HL-60/S4 (cell line): ENCODE results near the gene NT5DC2.

Experiments
- in situ Hi-C: fragments of 300-500 bp; cut with MboI; formaldehyde crosslinking; loops from 2 replicates; pipeline ENCODE4 v1.14.3; 2022; ENCODE audit warnings: low sequenced_read_pairs

Gene NT5DC2

GRCh38 chr3:52525680-52526561, 7.7 kb downstream of the NT5DC2 start:
- in situ Hi-C loops: no loop called here

GRCh38 chr3:52524752-52525679, 8.6 kb downstream of the NT5DC2 start:
- in situ Hi-C loops: no loop called here

DNA sequence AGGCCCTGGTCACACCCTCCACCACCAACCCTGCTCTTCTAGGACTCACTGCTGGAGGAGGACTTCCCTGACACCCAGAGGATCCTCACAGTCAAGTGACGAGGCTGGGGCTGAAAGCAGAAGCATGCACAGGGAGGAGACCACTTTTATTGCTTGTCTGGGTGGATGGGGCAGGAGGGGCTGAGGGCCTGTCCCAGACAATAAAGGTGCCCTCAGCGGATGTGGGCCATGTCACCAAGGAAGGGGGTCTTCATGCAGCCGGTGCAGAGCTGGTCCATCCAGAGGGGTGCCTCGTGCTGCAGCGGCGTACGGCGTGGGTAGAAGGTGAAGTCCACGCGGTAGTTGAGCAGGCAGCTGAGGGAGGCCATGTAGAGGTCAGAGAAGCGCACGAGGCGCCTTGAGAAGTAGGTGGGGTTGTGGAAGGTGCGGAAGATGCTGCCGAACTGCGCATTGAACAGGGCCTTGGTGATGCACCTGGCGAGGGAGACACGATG, 9.4 kb downstream of the NT5DC2 start:
- in situ Hi-C loops: no loop called here

GRCh38 chr3:52523386-52524257, 10.0 kb downstream of the NT5DC2 start:
- in situ Hi-C loops: no loop called here

- in situ Hi-C loops: no loop called here
Measured at GRCh38 chr3:52522651-52523251, 10.9 kb downstream of the NT5DC2 start.

GRCh38 chr3:52521881-52522650, 11.6 kb downstream of the NT5DC2 start:
- in situ Hi-C loops: no loop called here

GRCh38 chr3:52521488-52521824, 12.2 kb downstream of the NT5DC2 start:
- in situ Hi-C loops: no loop called here

GRCh38 chr3:52520716-52521487, 12.8 kb downstream of the NT5DC2 start:
- in situ Hi-C loops: no loop called here

DNA sequence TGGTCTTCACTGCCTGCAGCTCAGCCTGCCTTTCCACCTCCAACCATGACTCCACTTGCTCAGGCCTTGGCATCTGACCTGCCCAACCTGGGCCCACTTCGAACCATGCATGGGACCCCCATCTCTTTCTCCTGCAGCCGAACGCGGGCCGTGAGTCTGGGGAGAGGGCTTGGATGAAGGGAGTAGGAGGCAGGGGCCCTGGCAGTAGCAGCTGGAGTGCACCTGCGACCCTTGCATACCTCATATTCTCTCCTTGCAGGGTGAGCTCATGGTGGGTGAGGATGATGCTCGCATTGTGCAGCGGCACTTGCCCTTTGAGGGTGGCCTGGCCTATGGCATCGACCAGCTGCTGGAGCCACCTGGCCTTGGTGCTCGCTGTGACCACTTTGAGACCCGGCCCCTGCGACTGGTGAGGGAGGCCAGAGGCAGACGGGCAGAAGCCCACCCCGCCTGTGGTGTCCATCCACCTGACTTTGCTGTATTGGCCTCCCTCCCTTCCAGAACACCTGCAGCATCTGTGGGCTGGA, 13.5 kb downstream of the NT5DC2 start:
- in situ Hi-C loops: no loop called here

DNA sequence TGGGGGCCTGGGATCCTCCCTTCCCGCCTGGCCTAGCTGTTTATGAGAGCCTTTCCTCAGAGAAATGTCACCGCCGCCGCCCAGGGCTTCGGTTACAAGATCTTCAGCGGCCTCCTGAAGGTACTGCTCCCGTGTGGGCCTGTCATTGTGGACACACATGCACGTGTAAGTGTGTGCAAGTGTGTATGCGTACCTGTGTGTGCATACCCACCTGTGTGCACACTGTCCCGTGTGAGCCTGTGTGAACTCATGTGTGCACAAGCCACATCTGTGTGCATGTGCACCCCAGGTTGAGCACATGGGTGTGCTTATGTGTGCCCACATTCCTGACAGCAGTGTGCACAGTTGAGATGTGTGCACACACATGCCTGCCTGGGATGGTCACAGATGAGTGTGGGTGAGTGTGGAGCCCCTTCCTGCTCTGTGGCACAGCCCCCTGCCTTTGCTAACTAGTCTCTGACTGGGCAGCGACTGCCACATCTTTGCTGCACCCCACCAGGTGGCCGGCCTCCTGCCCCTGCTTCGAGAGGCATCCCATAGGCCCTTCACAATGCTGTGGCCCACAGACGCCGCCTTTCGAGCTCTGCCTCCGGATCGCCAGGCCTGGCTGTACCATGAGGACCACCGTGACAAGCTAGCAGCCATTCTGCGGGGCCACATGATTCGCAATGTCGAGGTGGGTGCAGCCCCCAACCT, 14.1 kb downstream of the NT5DC2 start:
- in situ Hi-C loops: no loop called here

DNA sequence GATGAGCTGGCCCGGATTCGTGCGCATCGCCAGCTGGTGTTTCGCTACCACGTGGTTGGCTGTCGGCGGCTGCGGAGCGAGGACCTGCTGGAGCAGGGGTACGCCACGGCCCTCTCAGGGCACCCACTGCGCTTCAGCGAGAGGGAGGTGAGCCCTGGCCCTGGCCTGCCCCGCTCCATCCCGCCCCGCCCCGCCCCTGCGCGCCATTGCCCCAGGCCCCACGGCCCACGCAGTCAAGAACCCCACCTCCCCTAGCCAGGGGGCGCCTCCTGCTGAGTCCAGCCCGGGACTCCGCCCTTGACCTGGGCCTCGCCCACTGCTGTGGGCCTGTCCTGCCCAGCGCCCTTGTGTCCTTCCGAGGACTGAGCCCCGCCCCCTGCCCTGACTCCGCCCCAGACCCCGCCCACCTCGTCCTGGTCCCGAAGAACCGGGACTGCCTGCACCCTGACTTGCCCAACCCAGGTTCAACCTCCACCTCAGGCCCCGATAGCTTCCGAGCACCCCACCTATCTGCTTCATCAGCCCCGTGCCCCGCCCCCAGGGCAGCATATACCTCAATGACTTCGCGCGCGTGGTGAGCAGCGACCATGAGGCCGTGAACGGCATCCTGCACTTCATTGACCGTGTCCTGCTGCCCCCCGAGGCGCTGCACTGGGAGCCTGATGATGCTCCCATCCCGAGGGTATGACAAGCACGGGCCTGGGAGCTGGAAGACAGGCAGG, 14.8 kb downstream of the NT5DC2 start:
- in situ Hi-C loops: no loop called here

DNA sequence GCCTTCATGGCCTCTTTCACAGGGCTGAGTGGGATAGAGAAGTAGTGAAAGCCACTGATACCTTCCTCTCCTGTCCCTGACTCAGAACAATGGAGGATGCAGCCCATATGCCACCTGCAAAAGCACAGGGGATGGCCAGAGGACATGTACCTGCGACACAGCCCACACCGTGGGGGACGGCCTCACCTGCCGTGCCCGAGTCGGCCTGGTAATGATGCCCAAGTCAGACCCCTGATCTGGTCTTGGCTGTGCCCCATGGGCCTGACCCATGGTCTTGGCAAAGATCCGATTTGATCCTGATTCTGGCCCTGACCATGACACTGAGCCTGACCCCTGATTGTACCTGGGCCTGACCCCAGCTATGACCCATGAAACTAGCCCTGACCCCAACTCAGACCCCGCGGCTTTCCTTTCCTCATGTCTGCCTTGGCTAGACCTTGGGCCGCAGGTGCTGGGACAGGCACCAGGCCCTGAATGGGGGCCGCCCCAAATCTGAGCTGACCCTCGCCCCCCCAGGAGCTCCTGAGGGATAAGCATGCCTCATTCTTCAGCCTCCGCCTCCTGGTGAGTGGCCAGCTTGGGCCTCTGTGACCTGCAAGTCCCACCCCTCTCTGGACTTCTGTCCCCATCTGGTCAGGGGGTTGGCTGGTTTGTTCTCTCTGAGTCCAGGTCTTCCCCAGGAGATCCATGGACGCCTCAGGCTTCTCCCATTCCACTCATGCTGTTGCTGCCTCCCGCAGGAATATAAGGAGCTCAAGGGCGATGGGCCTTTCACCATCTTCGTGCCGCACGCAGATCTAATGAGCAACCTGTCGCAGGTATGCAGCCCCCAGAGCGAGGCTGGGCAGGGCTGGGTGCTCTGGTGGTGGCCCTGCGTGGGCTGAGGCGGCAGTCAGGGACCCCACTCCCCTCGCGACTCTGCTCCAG, 15.6 kb downstream of the NT5DC2 start:
- in situ Hi-C loops: no loop called here

GRCh38 chr3:52516509-52517195, 17.0 kb downstream of the NT5DC2 start:
- in situ Hi-C loops: no loop called here

GRCh38 chr3:52515192-52515591, 18.5 kb downstream of the NT5DC2 start:
- in situ Hi-C loops: no loop called here

DNA sequence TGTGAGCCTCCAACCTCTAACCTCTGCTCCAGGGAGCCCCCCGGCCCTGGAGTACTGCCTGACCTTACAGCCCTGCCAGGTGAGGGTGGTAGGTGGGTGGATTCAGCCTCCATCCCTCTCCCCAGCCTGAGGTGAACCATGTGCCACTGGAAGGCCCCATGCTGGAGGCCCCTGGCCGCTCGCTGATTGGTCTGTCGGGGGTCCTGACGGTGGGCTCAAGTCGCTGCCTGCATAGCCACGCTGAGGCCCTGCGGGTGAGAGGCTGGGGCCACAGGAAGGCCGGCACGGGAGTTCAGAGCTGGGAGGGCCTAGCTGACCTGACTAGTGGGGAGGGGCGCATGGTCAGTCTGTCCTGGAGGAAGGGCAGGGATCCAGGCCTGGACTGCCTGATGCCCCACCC, 19.1 kb downstream of the NT5DC2 start:
- in situ Hi-C loops: no loop called here

DNA sequence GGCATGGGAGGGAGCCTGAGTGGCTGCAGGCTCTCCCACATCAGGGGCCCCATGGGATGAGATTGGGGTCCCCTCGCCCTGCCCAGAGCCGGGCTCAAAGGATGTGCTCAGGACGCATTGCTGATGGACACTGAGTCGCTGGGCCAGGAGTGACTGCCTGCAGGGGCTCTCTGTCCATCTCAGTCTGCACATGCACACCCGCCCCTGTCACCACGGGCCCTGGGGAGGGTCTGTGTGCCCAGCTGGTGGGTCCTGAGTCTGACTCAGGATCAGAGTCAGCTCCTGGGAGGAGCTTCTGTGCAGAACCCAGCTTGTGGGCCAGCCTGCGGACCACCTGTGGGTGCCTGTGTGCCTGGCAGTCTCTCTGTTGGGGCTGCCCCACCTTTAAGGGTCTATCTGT, 20.4 kb downstream of the NT5DC2 start:
- in situ Hi-C loops: no loop called here
